Sciatic nerve (tissue), 2 donors: Measurements from ENCODE around the gene SNX18. TPM values are rescaled to one million over a fixed set of nuclear protein-coding genes. Genes with fewer than 3 reads are reported as not detected.
"Not testable (repeated sequence)": the region's sequence is repeated elsewhere in the genome, so short reads cannot be mapped to it uniquely, and the experiment has no call there.

Source experiments
- ATAC-seq: fragments of 200-7000 bp; cut with Tn5 transposase; one replicate; pipeline ENCODE4 v1.9.1; 2020; ENCODE audit warnings: mild to moderate bottlenecking, moderate library complexity
- DNase-seq: peaks from one replicate; pipeline ENCODE4 v3.0.0-alpha.2; 2020; ENCODE audit warnings: low spot score
- intact Hi-C: fragments of 100-400 bp; cut with DNase I; formaldehyde crosslinking; loops from one replicate; pipeline ENCODE4 v1.14.2; 2022
- total RNA-seq: library from RNA; stranded (reverse); fragmentation: NEBNext Ultra II Directional; extraction: Animal tissue kit (Norgen Biotek cat#: 25700); gene quantifications from one replicate; pipeline ENCODE4 v1.2.1, GENCODE V29; 2021
- donor health status: DM: no; HTN: no; CAD: no.
- donor health status: DM: no; HTN: no; CAD: no.

SNX18 gene, protein sequence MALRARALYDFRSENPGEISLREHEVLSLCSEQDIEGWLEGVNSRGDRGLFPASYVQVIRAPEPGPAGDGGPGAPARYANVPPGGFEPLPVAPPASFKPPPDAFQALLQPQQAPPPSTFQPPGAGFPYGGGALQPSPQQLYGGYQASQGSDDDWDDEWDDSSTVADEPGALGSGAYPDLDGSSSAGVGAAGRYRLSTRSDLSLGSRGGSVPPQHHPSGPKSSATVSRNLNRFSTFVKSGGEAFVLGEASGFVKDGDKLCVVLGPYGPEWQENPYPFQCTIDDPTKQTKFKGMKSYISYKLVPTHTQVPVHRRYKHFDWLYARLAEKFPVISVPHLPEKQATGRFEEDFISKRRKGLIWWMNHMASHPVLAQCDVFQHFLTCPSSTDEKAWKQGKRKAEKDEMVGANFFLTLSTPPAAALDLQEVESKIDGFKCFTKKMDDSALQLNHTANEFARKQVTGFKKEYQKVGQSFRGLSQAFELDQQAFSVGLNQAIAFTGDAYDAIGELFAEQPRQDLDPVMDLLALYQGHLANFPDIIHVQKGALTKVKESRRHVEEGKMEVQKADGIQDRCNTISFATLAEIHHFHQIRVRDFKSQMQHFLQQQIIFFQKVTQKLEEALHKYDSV
- total RNA-seq: 38.7 TPM

DNA sequence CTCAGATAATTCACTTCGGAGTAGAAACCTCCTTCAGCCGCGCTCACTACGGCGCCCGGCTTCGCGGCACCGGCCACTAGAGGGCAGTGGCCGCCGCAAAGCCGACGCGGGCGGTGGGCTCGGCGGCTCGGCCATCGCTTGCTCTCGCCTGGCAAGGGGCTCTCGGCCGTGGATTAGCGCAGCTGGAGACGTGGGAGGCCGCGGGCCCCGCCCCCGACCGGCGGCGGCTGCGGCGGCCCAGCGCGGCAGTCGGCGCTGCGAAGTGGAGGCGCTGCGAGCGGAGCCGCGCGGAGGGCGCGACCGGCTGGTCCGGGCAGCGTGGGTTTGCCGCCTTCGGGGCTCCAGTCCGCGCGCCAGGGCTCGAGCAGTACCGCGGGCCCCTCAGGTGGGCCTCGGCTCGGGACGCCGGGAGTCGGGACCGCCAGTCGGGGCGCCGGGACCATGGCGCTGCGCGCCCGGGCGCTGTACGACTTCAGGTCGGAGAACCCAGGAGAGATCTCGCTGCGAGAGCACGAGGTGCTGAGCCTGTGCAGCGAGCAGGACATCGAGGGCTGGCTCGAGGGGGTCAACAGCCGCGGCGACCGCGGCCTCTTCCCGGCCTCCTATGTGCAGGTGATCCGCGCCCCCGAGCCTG is at the start of gene SNX18:
TSS of gene SNX18 (plus strand) at position 248 of the 634 bp plus-strand sequence. CDS start at position 442, 194 bp downstream.
- intact Hi-C loops: no loop called here
- peak; percentile 95 for DNase-seq
- ATAC-seq: peak; percentile 91

DNA sequence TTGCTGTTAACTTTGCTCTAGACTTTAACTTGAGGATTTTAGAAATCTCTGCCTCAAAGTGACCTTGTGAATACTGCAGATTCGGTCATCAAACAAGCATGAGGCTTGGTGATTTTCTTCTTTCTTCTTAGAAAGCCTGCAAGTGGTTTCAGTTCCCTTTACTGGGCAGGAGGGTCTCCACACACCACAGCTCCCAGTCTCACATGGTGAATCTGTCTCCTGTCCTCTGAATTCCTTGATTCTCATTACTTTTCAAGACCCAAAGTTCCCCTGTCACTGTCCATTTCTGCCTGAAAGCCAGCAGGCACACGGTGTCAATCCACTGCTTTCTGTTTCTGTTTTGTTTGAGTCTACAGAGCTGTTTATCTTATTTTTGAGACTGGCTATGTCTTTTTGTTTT is 47.9 kb upstream of the SNX18 start:
- ATAC-seq: peak; percentile 48
- DNase-seq: no peak
- intact Hi-C loops: no loop called here

DNA sequence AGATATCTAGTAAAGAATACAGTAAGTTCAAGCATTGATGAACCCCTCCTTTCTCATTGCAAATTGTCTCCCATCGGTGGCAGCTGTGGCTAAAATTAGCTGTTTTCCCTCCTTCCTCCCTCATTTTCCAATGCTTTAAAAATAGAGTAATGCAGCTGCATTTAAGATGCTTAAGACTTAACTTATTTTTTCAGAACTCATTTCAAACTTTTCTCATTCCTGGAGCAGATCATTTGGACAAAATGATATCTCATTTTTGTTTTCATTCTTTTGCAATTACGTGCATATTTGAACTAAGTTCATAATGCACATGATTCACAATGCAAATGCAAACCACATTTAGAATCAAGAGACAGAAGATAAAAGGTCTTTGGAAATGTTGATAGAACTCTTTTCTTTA is 47.4 kb upstream of the SNX18 start:
- no peak for DNase-seq
- intact Hi-C loops: no loop called here
- no peak for ATAC-seq

DNA sequence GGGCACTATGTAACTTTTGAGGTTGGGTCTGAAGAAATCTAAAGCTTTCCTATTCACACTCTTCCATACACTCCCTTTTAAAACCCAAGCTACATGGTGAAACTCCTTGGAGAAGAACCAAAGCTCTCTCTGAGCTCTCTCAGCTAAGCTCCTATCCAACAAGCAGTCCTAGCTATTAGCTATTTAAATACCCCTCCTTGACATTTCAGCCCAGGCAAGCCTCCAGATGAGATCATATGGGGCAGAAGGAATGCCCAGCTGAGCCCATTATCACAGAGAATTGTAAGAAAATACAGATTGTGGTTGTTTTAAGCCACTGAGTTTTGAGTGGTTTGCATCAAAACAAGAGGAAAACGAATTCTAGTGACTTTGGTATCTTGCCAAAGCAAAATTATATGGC is 46.9 kb upstream of the SNX18 start:
- intact Hi-C loops: no loop called here
- ATAC-seq (peak; percentile 30), DNase-seq (no peak)

DNA sequence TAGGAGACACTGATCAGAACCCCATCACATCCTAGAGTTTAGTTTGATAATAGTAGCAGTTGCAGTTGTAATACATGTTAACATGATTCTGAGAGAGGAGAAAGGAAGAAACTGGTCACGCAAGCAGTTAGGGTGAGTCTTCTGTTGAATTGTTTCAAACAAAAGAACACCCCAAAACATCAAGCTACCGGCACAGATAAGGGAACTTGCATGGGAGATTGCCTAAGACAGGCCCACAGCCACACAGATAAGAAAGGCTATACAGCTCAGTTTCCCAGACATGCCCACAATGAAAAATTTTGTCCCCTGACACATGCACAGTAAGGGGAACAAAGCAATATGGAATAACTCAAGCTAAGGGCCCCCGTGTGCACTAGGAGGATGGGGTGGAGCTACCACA is 46.2 kb upstream of the SNX18 start:
- no peak for DNase-seq
- no peak for ATAC-seq
- intact Hi-C loops: no loop called here

DNA sequence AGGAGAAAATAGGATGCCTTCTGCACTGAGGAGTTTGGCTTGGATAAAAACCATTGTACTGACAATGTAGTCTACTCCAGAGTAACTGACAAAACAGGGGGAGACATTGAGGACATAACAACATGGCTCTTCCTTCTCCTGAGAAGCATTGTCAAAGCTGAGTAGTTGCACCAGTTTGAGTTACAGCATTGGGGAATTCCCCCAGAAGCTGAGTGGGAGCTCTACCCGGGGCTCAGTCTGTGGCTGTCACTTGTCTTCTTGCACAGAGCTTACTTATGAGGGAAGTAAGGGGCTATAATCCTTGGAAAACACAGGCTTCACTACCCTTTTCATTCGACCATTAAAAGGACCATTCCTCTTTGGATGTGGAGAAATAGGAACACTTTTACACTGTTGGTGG is 40.9 kb upstream of the SNX18 start:
- intact Hi-C loops: no loop called here
- ATAC-seq: no peak
- DNase-seq: no peak

DNA sequence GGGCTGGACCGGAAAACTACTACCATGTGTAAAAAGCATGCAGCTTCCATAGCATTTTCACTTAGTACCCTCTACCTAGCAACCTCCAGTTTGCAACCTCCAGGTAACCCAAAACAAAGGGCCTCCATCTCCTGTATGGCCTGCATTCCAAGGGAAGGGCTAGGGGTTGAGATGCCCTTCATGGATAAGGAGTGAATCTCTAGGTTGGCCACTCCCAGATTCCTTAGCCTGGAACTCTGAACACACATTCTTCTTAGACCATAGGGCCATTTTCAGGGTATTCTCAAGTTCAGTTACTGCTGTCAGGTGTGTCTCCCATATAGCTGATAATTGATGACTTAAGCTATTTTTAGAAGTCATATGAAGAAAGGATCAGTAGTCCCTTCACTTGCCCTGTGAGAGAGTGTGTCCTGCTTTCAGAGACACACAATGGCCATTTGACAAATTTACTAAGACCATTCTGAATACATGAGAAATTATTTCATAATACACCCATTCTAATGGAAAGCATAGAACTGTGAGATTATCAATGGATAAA is 39.5 kb upstream of the SNX18 start:
- no peak for DNase-seq
- intact Hi-C loops: no loop called here
- ATAC-seq: no peak

DNA sequence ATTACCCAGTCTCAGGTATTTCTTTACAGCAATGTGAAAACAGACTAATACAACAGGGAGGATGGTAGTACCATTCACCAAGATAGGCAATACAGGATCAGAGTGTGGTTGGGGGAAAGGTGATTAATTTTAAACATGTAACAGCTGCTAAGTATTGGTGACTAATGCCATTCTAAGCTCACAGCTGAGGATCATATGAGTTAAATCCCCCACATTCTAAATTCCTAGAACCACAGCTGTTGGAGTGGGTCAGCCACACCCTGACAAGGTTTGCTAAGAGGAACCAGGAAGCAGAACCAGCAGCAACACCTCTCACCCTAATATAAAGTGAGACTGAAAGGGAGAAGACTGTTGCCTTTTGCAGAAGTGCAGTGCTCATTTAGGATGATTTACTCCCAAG is 37.3 kb upstream of the SNX18 start:
- intact Hi-C loops: no loop called here
- no peak for ATAC-seq
- DNase-seq: no peak

DNA sequence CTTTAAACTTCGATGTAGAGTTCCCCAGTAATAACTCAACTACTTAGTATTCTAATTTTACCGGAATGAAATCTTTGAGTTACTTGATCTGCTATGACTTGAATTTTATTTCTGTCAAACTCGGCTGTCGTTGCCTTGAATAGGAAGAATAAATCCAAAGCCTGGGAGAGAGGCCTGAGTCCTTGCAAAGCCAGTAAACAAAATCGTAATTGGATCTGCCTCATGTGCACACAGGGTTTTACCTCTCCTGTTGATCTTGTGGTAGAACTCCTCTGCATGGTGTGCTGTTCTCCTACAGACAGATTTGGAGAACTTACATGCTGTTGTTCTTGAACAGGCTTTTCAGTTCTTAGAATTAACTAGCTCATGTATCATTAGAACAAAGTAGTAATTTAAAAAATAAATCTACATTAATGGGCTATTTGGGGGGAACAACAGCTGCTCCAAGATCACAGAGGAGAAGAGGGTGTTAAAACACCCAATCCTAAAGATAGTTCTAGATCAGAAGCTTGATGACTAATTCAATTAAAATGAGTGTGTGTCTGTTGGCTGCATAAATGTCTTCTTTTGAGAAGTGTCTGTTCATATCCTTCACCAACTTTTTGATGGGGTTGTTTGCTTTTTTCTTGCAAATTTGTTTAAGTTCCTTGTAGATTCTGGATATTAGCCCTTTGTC is 33.2 kb upstream of the SNX18 start:
- no peak for ATAC-seq

DNA sequence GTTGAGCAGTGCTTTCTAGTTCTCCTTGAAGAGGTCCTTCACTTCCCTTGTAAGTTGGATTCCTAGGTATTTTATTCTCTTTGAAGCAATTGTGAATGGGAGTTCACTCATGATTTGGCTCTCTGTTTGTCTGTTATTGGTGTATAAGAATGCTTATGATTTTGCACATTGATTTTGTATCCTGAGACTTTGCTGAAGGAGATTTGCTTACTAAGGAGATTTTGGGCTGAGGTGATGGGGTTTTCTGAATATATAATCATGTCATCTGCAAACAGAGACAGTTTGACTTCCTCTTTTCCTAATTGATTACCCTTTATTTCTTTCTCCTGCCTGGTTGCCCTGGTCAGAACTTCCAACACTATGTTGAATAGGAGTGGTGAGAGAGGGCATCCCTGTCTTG is 31.9 kb upstream of the SNX18 start:
- intact Hi-C loops, DNase-seq, ATAC-seq: not testable (repeated sequence)

More for the DNA sequence above, 33.2 kb upstream of the SNX18 start:
- no peak for DNase-seq
- intact Hi-C loops: no loop called here

DNA sequence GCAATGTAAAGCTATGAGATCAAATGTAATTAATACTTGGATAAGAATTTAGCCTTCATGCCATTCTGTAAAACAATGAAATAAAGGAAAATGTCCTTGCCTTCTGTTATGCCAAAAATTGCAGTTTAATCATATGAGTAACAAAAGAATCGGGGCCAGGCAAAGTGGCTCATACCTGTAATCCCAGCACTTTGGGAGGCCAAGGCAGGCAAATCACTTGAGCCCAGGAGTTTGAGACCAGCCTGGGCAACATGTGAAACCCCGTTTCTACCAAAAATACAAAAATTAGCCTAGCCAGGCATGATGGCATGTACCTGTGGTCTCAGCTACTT is 27.9 kb upstream of the SNX18 start:
- ATAC-seq, intact Hi-C loops, DNase-seq: not testable (repeated sequence)

DNA sequence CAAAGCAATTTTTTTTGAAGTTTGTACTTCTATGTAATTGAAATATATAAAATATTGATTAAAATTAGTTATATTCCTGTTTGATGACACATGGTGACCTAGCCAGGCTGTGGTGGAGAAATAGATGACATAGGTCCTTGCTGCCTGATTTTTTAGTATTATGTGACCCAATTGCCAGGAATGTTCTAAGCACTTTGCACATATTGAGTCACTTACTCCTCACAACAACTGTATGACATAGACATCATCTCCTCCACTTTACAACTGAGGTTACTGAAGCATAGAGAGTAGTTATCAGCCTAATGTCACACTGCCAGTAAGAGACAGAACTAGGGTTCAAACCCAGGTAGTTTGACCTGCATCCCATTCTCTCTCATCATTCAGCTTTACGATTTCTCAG is 26.2 kb upstream of the SNX18 start:
- DNase-seq: no peak
- intact Hi-C loops: no loop called here
- ATAC-seq: no peak

DNA sequence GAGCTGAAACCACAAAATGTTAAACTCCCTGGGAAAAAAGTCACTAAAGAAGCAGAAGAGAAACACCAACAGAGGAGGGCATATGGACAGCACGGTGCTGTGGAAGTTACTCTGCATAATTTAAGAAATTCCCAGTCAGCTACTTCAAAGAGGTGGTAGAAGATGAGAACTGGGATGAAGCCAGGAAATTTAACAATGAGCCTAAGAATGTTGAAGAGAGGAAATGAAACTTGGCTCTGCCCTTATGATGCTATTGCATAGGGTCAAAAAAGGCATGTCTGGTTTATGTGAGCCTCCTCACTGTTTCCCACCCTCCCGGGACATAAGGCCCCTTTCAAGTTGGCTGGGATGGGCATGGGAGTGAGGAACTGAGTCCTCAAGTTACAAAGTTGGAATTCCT is 25.4 kb upstream of the SNX18 start:
- DNase-seq (no peak), ATAC-seq (no peak)
- intact Hi-C loops: no loop called here

DNA sequence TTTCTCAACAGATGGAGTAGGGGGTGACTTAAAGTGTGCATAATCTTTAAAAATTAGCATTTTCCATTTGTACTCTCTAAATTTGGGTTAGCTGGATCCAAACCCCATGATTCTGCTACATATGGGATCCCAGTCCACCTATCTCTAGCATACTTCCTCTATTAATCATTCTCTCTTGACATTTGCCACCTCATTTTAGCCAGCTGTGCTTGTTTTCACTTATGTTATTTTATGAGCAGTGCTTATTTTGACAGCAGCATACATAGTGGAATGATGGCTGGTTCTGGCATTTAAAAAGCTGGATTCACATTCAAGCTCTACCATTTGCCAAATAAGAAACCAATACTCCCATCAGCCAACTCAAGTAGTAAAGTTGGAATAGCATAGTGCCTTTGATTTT is 22.5 kb upstream of the SNX18 start:
- ATAC-seq (no peak), DNase-seq (no peak)
- intact Hi-C loops: no loop called here

DNA sequence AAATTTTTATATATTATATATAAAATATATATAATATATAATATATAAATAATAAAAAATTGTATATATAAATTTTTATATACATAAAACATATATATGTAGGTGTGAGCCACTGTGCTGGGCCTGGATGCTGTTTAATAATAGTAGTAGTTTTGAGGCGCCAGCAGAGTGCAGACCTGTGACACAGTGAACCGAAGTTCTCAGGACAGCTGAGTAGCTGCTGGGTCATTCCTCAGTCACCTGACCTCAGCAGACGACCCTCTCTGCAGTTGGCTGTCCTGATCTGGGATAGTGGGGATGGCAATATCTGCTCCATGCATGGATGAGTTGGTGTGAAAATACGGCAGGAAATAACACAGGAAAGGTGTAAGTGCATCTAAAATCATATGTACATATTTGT is 3.3 kb upstream of the SNX18 start:
- no peak for DNase-seq
- intact Hi-C loops: loop anchor here (2.0 kb wide), 1 partner anchor 331 kb away; no protein-coding TSS in a partner anchor
- ATAC-seq: no peak

DNA sequence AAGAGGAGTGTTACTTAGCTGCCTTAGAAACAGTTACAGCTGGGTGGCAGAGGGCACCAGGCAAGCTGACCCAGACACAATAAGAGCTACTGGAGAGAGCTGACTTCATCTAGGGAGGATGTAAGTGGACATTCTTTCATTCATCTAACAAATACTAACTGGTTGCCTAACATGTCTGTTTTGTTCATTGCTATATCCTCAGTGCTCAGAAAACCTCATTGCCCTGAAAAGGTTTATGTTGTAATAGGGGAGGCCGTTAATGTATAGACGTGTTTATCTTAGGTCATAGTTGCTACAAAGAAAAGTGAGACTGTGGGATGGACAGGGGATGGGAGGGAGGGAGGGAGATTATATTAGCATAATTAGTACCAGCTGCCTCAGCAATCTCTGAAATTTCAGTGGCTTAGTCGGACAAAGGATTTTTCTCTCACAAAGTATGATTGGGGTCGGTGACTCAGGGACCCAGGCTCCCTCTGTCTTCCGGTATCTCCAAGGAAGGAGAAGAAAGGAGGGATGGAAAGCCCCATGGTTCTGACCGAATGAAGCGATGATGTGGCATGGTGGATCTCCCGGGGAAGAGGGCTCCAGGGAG is 2.6 kb upstream of the SNX18 start:
- intact Hi-C loops: loop anchor here (2.0 kb wide), 1 partner anchor 330 kb away; no protein-coding TSS in a partner anchor
- ATAC-seq: no peak

DNA sequence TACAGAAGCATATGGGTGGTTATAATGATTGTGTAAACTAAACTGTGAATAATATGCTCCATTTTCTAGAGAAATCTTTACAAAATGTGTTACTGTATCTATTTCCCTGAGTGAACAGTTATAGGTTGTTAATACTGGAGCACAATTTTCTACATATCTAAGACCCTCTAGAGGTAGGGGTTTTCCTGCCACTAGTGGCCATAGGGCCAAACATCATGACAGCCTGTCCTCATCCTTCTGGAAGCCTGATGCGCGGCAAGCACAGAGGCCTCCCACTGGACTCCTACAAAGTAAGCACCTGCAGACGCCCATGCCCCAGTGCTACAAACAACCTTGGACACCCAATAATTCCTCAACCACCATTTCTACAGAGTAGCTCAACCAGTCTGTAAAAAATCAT is 1.9 kb upstream of the SNX18 start:
- ATAC-seq (no peak), DNase-seq (no peak)

More for the DNA sequence above, 2.6 kb upstream of the SNX18 start:
- DNase-seq: no peak

DNA sequence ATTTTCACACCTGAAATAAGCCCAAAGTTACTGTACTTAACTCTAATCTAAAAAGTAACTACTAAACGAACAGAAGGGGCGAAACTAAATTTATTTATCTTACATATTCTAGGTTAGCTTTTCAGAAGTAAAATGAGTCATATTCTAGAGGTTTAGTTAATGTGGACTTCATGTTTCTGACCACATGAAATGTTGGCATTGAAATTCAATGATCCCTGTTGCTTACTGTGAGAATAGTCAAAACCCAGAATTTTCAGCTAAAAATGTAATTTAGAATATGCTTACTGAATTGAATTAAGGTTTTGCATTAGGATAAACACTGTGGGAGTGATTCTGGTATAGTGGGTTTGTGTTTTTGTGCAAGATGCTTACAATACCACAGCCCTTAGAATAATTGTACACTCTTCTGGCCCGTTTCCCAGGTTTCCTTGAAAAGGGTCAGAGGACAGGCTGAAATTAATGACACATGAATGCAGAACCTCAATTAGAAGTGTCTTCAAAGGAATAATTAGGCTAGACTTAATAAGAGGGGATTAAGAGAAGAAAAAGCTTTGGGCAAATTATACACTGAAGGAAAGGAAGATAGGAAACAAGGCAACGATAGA is 1.4 kb upstream of the SNX18 start:
- no peak for ATAC-seq
- intact Hi-C loops: no loop called here
- DNase-seq: no peak

More for the DNA sequence above, 1.9 kb upstream of the SNX18 start:
- intact Hi-C loops: loop anchor here (2.0 kb wide), 1 partner anchor 329 kb away; no protein-coding TSS in a partner anchor

DNA sequence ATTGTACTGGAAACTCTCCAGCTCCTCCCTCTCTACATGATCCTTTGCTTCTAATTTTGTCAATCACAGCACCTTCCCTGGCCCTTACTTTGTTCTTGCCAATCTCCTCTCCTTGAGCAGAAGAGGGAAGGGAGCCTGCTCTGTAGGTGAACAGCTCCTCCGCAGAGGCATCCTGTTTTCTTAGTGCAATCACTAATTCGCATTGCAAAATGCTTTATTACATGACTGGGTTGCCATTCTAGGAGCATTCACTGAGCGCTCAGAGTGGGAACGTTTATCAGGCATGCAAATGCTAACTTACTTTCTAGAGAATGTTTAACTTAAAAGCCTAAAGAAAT is 416 bp upstream of the SNX18 start:
- ATAC-seq (peak; percentile 39), DNase-seq (no peak)
- intact Hi-C loops: no loop called here
